Measurements from ENCODE around the gene ZFYVE9. TPM values are rescaled to one million over a fixed set of nuclear protein-coding genes. Genes with fewer than 3 reads are reported as not detected.
A peak's percentile ranks its signal among the peaks of the same experiment; 100 is the strongest.

The ZFYVE9 gene
- total and polyA plus RNA-seq, 2 donors from 2014 or later = 10.5 to 18.9 TPM

- intact Hi-C loops (cut with DNase I) = no loop called here
- no peak for FAIRE-seq
- no peak for TF ChIP-seq CTCF (IDR thresholded peaks at IDR 0.05; ENCODE audit: borderline replicate concordance, extremely low read depth, insufficient read depth)
Observed at GRCh38 chr1:52321061-52321460, 179.2 kb downstream of the ZFYVE9 start.

GRCh38 chr1:52323731-52324130, 181.8 kb downstream of the ZFYVE9 start:
- Histone ChIP-seq H3K4me3 (ENCODE audit: low read length in 3 of 3) (no peak overlapping the region), H3K36me3 (ENCODE audit: control insufficient read depth in 2 of 3, insufficient read depth in 3 of 3, low read length in 3 of 3) (no peaks in the 10 kb centered on the region), H3K27me3 (ENCODE audit: control insufficient read depth, insufficient read depth, low read length) (no peaks in the 10 kb centered on the region), H3K9me3 (ENCODE audit: control insufficient read depth in 2 of 3, insufficient read depth in 1 of 3, low read length in 3 of 3) (no peaks in the 10 kb centered on the region), H3K27ac (ENCODE audit: low read depth in 2 of 2, low read length in 2 of 2) (no peak overlapping the region), H3K9ac (ENCODE audit: low read length in 3 of 3) (no peak overlapping the region), H3K4me1 (ENCODE audit: control insufficient read depth in 2 of 3, insufficient read depth in 2 of 3, low read depth in 1 of 3, low read length in 3 of 3) (no peaks in the 10 kb centered on the region)
- no peak for TF ChIP-seq CTCF (IDR thresholded peaks at IDR 0.05; ENCODE audit: borderline replicate concordance, extremely low read depth, insufficient read depth)
- intact Hi-C loops (cut with DNase I) = no loop called here
- DNase-seq (peak in 1 of 5 donors; percentile 1), FAIRE-seq (no peak)

More at GRCh38 chr1:52321061-52321460, 179.2 kb downstream of the ZFYVE9 start:
- Histone ChIP-seq H3K27ac (ENCODE audit: low read depth in 2 of 2, low read length in 2 of 2) (no peak overlapping the region), H3K36me3 (ENCODE audit: control insufficient read depth in 2 of 3, insufficient read depth in 3 of 3, low read length in 3 of 3) (no peaks in the 10 kb centered on the region), H3K27me3 (ENCODE audit: control insufficient read depth, insufficient read depth, low read length) (no peaks in the 10 kb centered on the region), H3K4me1 (ENCODE audit: control insufficient read depth in 2 of 3, insufficient read depth in 2 of 3, low read depth in 1 of 3, low read length in 3 of 3) (no peaks in the 10 kb centered on the region), H3K9ac (ENCODE audit: low read length in 3 of 3) (no peak overlapping the region), H3K4me3 (ENCODE audit: low read length in 3 of 3) (no peak overlapping the region), H3K9me3 (ENCODE audit: control insufficient read depth in 2 of 3, insufficient read depth in 1 of 3, low read length in 3 of 3) (no peaks in the 10 kb centered on the region)
- no peak for DNase-seq

- Histone ChIP-seq H3K27me3 (ENCODE audit: control insufficient read depth, insufficient read depth, low read length) (no peaks in the 10 kb centered on the region), H3K4me3 (ENCODE audit: low read length in 3 of 3) (no peak overlapping the region), H3K9ac (ENCODE audit: low read length in 3 of 3) (no peak overlapping the region), H3K9me3 (ENCODE audit: control insufficient read depth in 2 of 3, insufficient read depth in 1 of 3, low read length in 3 of 3) (no peaks in the 10 kb centered on the region), H3K4me1 (ENCODE audit: control insufficient read depth in 2 of 3, insufficient read depth in 2 of 3, low read depth in 1 of 3, low read length in 3 of 3) (no peaks in the 10 kb centered on the region), H3K36me3 (ENCODE audit: control insufficient read depth in 2 of 3, insufficient read depth in 3 of 3, low read length in 3 of 3) (no peaks in the 10 kb centered on the region), H3K27ac (ENCODE audit: low read depth in 2 of 2, low read length in 2 of 2) (no peak overlapping the region)
- FAIRE-seq = no peak
- intact Hi-C loops (cut with DNase I) = no loop called here
- DNase-seq = no peak
- no peak for TF ChIP-seq CTCF (IDR thresholded peaks at IDR 0.05; ENCODE audit: borderline replicate concordance, extremely low read depth, insufficient read depth)
Observed at GRCh38 chr1:52325786-52326185, 183.9 kb downstream of the ZFYVE9 start.

- no peaks in the 10 kb centered on the region for H3K27me3 ChIP-seq (ENCODE audit: control insufficient read depth, insufficient read depth, low read length)
- no peak overlapping the region for H3K4me3 ChIP-seq (ENCODE audit: low read length in 3 of 3)
- no peak for TF ChIP-seq CTCF (IDR thresholded peaks at IDR 0.05; ENCODE audit: borderline replicate concordance, extremely low read depth, insufficient read depth)
- H3K9ac ChIP-seq (ENCODE audit: low read length in 3 of 3) = no peak overlapping the region
- H3K36me3 ChIP-seq (ENCODE audit: control insufficient read depth in 2 of 3, insufficient read depth in 3 of 3, low read length in 3 of 3) = no peaks in the 10 kb centered on the region
- H3K4me1 ChIP-seq (ENCODE audit: control insufficient read depth in 2 of 3, insufficient read depth in 2 of 3, low read depth in 1 of 3, low read length in 3 of 3) = no peaks in the 10 kb centered on the region
- FAIRE-seq (no peak), DNase-seq (no peak)
- H3K9me3 ChIP-seq (ENCODE audit: control insufficient read depth in 2 of 3, insufficient read depth in 1 of 3, low read length in 3 of 3) = no peaks in the 10 kb centered on the region
- H3K27ac ChIP-seq (ENCODE audit: low read depth in 2 of 2, low read length in 2 of 2) = no peak overlapping the region
- intact Hi-C loops (cut with DNase I) = no loop called here
Observed at GRCh38 chr1:52328615-52329014, 186.7 kb downstream of the ZFYVE9 start.
